HEK293 (cell line): ENCODE results near the gene HOXA4.
A peak's percentile ranks its signal among the peaks of the same experiment; 100 is the strongest.

ENCODE experiments used
- FEZF1 ChIP-seq: fragments of 450-650 bp; formaldehyde crosslinking; IDR thresholded peaks from 2 replicates; pipeline ENCODE4 v1.5.1; 2016; ENCODE audit warnings: missing biosample characterization, missing genetic modification characterization
- KLF1 ChIP-seq: fragments of 450-650 bp; formaldehyde crosslinking; IDR thresholded peaks from 2 replicates; pipeline ENCODE4 v1.5.1; 2016; ENCODE audit warnings: missing biosample characterization, missing genetic modification characterization
- KLF16 ChIP-seq: fragments of 450-650 bp; formaldehyde crosslinking; IDR thresholded peaks from 2 replicates; pipeline ENCODE4 v1.5.1; 2017; ENCODE audit warnings: missing biosample characterization, missing genetic modification characterization
- KLF9 ChIP-seq: fragments of 450-650 bp; formaldehyde crosslinking; IDR thresholded peaks from 2 replicates; pipeline ENCODE4 v1.5.1; 2016; ENCODE audit warnings: missing biosample characterization, missing genetic modification characterization, low read depth
- MZF1 ChIP-seq: fragments of 450-650 bp; formaldehyde crosslinking; IDR thresholded peaks from 2 replicates; pipeline ENCODE4 v1.5.1; 2017; ENCODE audit warnings: missing biosample characterization, missing genetic modification characterization, borderline replicate concordance
- RBAK ChIP-seq: fragments of 450-650 bp; formaldehyde crosslinking; IDR thresholded peaks from 2 replicates; pipeline ENCODE4 v1.5.1; 2016; ENCODE audit warnings: missing biosample characterization, missing genetic modification characterization
- SALL2 ChIP-seq: fragments of 450-650 bp; formaldehyde crosslinking; IDR thresholded peaks from 2 replicates; pipeline ENCODE4 v1.5.0; 2017; ENCODE audit warnings: missing biosample characterization, mild to moderate bottlenecking, missing genetic modification characterization, borderline replicate concordance
- SP3 ChIP-seq: fragments of 450-650 bp; formaldehyde crosslinking; IDR thresholded peaks from 2 replicates; pipeline ENCODE4 v1.5.1; 2016; ENCODE audit warnings: missing biosample characterization, missing genetic modification characterization
- TCF7L2 ChIP-seq: IDR thresholded peaks from 2 replicates; pipeline ENCODE4 v1.6.1; 2011; ENCODE audit warnings: low read depth, mild to moderate bottlenecking, inconsistent platforms, low read length, moderate library complexity, borderline replicate concordance
- YY1 ChIP-seq: fragments of 450-650 bp; formaldehyde crosslinking; IDR thresholded peaks from 2 replicates; pipeline ENCODE4 v1.5.1; 2018; ENCODE audit warnings: missing biosample characterization, missing genetic modification characterization
- ZFP3 ChIP-seq: fragments of 450-650 bp; formaldehyde crosslinking; IDR thresholded peaks from 2 replicates; pipeline ENCODE4 v1.5.1; 2016; ENCODE audit warnings: low read depth, missing biosample characterization, missing genetic modification characterization
- ZNF112 ChIP-seq: fragments of 450-650 bp; formaldehyde crosslinking; IDR thresholded peaks from 2 replicates; pipeline ENCODE4 v1.5.0; 2017; ENCODE audit warnings: missing biosample characterization, missing genetic modification characterization
- ZNF184 ChIP-seq: fragments of 450-650 bp; IDR thresholded peaks from 2 replicates; pipeline ENCODE4 v1.5.1; 2018; ENCODE audit warnings: missing biosample characterization, mild to moderate bottlenecking, missing genetic modification characterization
- ZNF211 ChIP-seq: fragments of 450-650 bp; formaldehyde crosslinking; IDR thresholded peaks from 2 replicates; pipeline ENCODE4 v1.5.1; 2016; ENCODE audit warnings: low read depth, missing biosample characterization, missing genetic modification characterization
- ZNF221 ChIP-seq: fragments of 450-650 bp; formaldehyde crosslinking; IDR thresholded peaks from 2 replicates; pipeline ENCODE4 v1.5.1; 2017; ENCODE audit warnings: missing biosample characterization, missing genetic modification characterization, borderline replicate concordance
- ZNF239 ChIP-seq: fragments of 450-650 bp; formaldehyde crosslinking; IDR thresholded peaks from 2 replicates; pipeline ENCODE4 v1.5.1; 2016; ENCODE audit warnings: missing biosample characterization, missing genetic modification characterization
- ZNF292 ChIP-seq: fragments of 450-650 bp; formaldehyde crosslinking; IDR thresholded peaks from 2 replicates; pipeline ENCODE4 v1.5.1; 2016; ENCODE audit warnings: low read depth, missing biosample characterization, missing genetic modification characterization, borderline replicate concordance
- ZNF311 ChIP-seq: fragments of 450-650 bp; formaldehyde crosslinking; IDR thresholded peaks from 2 replicates; pipeline ENCODE4 v1.5.1; 2017; ENCODE audit warnings: missing biosample characterization, missing genetic modification characterization, borderline replicate concordance
- ZNF366 ChIP-seq: fragments of 450-650 bp; formaldehyde crosslinking; conservative IDR thresholded peaks from 2 replicates; pipeline ENCODE4 v1.5.1; 2016; ENCODE audit warnings: missing biosample characterization, missing genetic modification characterization
- ZNF404 ChIP-seq: fragments of 450-650 bp; formaldehyde crosslinking; IDR thresholded peaks from 2 replicates; pipeline ENCODE4 v1.5.1; 2017; ENCODE audit warnings: missing biosample characterization, missing genetic modification characterization
- ZNF473 ChIP-seq: fragments of 450-650 bp; formaldehyde crosslinking; IDR thresholded peaks from 2 replicates; pipeline ENCODE4 v1.5.1; 2017; ENCODE audit warnings: missing biosample characterization, missing genetic modification characterization
- ZNF560 ChIP-seq: fragments of 450-650 bp; formaldehyde crosslinking; IDR thresholded peaks from 2 replicates; pipeline ENCODE4 v1.5.1; 2017; ENCODE audit warnings: missing biosample characterization, missing genetic modification characterization, borderline replicate concordance
- ZNF585B ChIP-seq: fragments of 450-650 bp; formaldehyde crosslinking; IDR thresholded peaks from 2 replicates; pipeline ENCODE4 v1.5.1; 2016; ENCODE audit warnings: missing biosample characterization, missing genetic modification characterization
- ZNF670 ChIP-seq: fragments of 450-650 bp; formaldehyde crosslinking; IDR thresholded peaks from 2 replicates; pipeline ENCODE4 v1.5.1; 2016; ENCODE audit warnings: missing biosample characterization, missing genetic modification characterization, low read depth
- ZNF707 ChIP-seq: fragments of 450-650 bp; formaldehyde crosslinking; IDR thresholded peaks from 2 replicates; pipeline ENCODE4 v1.5.1; 2016; ENCODE audit warnings: missing biosample characterization, missing genetic modification characterization
- ZNF776 ChIP-seq: fragments of 450-650 bp; formaldehyde crosslinking; IDR thresholded peaks from 2 replicates; pipeline ENCODE4 v1.5.0; 2017; ENCODE audit warnings: missing biosample characterization, missing genetic modification characterization, borderline replicate concordance
- ZSCAN23 ChIP-seq: fragments of 450-650 bp; formaldehyde crosslinking; IDR thresholded peaks from 2 replicates; pipeline ENCODE4 v1.5.1; 2016; ENCODE audit warnings: missing biosample characterization, missing genetic modification characterization
- TF ChIP-seq, protein P1 (sequence below): fragments of 450-650 bp; formaldehyde crosslinking; IDR thresholded peaks from 2 replicates; pipeline ENCODE4 v1.5.1; 2017; ENCODE audit warnings: missing biosample characterization, missing genetic modification characterization
- TF ChIP-seq, protein P2 (sequence below): fragments of 450-650 bp; formaldehyde crosslinking; IDR thresholded peaks from 2 replicates; pipeline ENCODE4 v1.5.1; 2016; ENCODE audit warnings: missing biosample characterization, missing genetic modification characterization
- TF ChIP-seq, protein P3 (sequence below): fragments of 450-650 bp; formaldehyde crosslinking; IDR thresholded peaks from 2 replicates; pipeline ENCODE4 v1.5.1; 2017; ENCODE audit warnings: missing biosample characterization, mild to moderate bottlenecking, missing genetic modification characterization, moderate library complexity
- TF ChIP-seq, protein P4 (sequence below): fragments of 450-650 bp; formaldehyde crosslinking; IDR thresholded peaks from 2 replicates; pipeline ENCODE4 v1.5.1; 2016; ENCODE audit warnings: missing biosample characterization, missing genetic modification characterization

Gene HOXA4

DNA sequence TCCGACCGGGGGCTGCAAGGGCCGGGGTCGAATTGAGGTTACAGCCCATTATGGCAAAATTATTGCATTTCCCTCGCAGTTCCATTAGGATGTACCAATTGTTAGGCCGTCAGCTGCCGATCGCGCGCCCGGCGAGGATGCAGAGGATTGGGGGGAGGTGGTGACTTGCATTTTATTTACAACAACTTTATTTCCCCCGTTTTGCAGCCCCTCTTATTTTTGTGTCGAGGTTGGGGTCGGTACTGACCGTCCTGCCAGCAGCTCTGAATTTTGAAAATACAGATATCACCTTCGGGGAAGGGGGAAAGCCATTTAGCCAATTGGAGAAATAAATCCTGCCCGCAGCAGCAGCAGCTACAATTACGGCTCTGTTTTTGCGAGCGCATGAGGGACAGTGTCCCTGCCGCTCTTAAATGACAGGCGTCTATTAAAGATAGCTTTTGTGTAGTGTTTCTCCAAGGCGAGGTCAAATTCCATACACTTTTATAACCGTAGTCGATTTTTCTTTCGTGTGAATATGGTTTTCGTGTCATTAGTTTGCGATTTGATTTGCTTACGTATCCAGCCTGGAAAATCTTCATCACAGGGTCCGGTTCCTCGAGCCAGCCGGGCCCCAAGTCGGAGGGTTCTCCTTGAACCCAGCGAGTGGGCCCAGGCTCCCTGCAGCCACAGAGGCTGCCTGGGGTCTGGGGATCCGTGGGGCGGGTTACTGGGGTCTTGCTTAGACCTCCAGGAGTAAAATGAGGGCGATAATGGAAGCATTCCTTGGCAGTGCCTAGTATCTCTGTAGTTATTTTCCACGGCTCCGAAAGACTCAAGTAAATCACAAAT lies 13.6 kb upstream of the HOXA4 start (continued):
- TF ChIP-seq ZNF366 (tag by site-specific recombination): 0 out of 2 replicates have a peak, but pooled peaks have one; percentile 15
- TF ChIP-seq ZNF184 (tag by site-specific recombination): peak; percentile 13; the same call in 1 of the 2 replicates
- TF ChIP-seq ZNF112: no peak
- TF ChIP-seq ZNF473 (tag by site-specific recombination): no peak
- TF ChIP-seq YY1 (tag by site-specific recombination): no peak
- TF ChIP-seq, protein P1, sequence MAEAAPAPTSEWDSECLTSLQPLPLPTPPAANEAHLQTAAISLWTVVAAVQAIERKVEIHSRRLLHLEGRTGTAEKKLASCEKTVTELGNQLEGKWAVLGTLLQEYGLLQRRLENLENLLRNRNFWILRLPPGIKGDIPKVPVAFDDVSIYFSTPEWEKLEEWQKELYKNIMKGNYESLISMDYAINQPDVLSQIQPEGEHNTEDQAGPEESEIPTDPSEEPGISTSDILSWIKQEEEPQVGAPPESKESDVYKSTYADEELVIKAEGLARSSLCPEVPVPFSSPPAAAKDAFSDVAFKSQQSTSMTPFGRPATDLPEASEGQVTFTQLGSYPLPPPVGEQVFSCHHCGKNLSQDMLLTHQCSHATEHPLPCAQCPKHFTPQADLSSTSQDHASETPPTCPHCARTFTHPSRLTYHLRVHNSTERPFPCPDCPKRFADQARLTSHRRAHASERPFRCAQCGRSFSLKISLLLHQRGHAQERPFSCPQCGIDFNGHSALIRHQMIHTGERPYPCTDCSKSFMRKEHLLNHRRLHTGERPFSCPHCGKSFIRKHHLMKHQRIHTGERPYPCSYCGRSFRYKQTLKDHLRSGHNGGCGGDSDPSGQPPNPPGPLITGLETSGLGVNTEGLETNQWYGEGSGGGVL (tag by site-specific recombination): no peak
- TF ChIP-seq TCF7L2: no peak
- TF ChIP-seq, protein P2, sequence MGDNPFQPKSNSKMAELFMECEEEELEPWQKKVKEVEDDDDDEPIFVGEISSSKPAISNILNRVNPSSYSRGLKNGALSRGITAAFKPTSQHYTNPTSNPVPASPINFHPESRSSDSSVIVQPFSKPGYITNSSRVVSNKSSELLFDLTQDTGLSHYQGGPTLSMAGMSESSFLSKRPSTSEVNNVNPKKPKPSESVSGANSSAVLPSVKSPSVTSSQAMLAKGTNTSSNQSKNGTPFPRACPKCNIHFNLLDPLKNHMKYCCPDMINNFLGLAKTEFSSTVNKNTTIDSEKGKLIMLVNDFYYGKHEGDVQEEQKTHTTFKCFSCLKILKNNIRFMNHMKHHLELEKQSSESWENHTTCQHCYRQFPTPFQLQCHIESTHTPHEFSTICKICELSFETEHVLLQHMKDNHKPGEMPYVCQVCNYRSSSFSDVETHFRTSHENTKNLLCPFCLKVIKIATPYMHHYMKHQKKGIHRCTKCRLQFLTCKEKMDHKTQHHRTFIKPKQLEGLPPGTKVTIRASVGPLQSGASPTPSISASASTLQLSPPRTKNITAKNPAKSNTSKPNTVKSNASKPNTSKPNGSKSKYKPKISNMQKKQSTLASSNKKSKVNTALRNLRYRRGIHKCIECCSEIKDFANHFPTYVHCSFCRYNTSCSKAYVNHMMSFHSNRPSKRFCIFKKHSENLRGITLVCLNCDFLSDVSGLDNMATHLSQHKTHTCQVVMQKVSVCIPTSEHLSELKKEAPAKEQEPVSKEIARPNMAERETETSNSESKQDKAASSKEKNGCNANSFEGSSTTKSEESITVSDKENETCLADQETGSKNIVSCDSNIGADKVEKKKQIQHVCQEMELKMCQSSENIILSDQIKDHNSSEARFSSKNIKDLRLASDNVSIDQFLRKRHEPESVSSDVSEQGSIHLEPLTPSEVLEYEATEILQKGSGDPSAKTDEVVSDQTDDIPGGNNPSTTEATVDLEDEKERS (tag by site-specific recombination): no peak
- no peak for TF ChIP-seq ZNF311
- TF ChIP-seq, protein P3, sequence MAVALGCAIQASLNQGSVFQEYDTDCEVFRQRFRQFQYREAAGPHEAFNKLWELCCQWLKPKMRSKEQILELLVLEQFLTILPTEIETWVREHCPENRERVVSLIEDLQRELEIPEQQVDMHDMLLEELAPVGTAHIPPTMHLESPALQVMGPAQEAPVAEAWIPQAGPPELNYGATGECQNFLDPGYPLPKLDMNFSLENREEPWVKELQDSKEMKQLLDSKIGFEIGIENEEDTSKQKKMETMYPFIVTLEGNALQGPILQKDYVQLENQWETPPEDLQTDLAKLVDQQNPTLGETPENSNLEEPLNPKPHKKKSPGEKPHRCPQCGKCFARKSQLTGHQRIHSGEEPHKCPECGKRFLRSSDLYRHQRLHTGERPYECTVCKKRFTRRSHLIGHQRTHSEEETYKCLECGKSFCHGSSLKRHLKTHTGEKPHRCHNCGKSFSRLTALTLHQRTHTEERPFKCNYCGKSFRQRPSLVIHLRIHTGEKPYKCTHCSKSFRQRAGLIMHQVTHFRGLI: no peak; the same call in 1 of the 2 replicates
- TF ChIP-seq ZNF707 (tag by site-specific recombination): no peak
- TF ChIP-seq SALL2 (tag by site-specific recombination): no peak
- TF ChIP-seq ZNF560 (tag by site-specific recombination): no peak
- no peak for TF ChIP-seq ZNF239 (tag by site-specific recombination)
- TF ChIP-seq, protein P4, sequence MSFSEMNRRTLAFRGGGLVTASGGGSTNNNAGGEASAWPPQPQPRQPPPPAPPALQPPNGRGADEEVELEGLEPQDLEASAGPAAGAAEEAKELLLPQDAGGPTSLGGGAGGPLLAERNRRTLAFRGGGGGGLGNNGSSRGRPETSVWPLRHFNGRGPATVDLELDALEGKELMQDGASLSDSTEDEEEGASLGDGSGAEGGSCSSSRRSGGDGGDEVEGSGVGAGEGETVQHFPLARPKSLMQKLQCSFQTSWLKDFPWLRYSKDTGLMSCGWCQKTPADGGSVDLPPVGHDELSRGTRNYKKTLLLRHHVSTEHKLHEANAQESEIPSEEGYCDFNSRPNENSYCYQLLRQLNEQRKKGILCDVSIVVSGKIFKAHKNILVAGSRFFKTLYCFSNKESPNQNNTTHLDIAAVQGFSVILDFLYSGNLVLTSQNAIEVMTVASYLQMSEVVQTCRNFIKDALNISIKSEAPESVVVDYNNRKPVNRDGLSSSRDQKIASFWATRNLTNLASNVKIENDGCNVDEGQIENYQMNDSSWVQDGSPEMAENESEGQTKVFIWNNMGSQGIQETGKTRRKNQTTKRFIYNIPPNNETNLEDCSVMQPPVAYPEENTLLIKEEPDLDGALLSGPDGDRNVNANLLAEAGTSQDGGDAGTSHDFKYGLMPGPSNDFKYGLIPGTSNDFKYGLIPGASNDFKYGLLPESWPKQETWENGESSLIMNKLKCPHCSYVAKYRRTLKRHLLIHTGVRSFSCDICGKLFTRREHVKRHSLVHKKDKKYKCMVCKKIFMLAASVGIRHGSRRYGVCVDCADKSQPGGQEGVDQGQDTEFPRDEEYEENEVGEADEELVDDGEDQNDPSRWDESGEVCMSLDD: no peak
- peak; percentile 76 for TF ChIP-seq FEZF1
- TF ChIP-seq KLF9 (tag by site-specific recombination): no peak
- TF ChIP-seq KLF1: no peak
- TF ChIP-seq ZNF292 (tag by site-specific recombination): no peak
- TF ChIP-seq ZNF221 (tag by site-specific recombination): no peak
- TF ChIP-seq SP3 (tag by site-specific recombination): peak; percentile 7; the same call in 1 of the 2 replicates
- no peak for TF ChIP-seq ZFP3 (tag by site-specific recombination)
- TF ChIP-seq KLF16 (tag by site-specific recombination): no peak
- TF ChIP-seq ZNF670: no peak
- TF ChIP-seq ZNF776 (tag by site-specific recombination): no peak
- no peak for TF ChIP-seq ZSCAN23
- no peak for TF ChIP-seq ZNF211 (tag by site-specific recombination)
- TF ChIP-seq ZNF404 (tag by site-specific recombination): no peak
- no peak for TF ChIP-seq MZF1 (tag by site-specific recombination)
- TF ChIP-seq RBAK (tag by site-specific recombination): no peak
- no peak for TF ChIP-seq ZNF585B (tag by site-specific recombination)
